T47D (cell line): ENCODE data around the gene SRSF10.
"Not testable (repeated sequence)": the region's sequence is repeated elsewhere in the genome, so short reads cannot be mapped to it uniquely, and the experiment has no call there.

ENCODE experiments used
- DNase-seq, 2 experiments: peaks; one replicate each; pipeline versions ENCODE4 v3.0.0 to v3.0.0-alpha.2; 2011 to 2012; ENCODE audit warnings: low read depth in 1 of 2, low spot score in 1 of 2
- JUND ChIP-seq: IDR thresholded peaks from 2 replicates; pipeline ENCODE4 v1.6.1; 2012; ENCODE audit warnings: low read depth
- in situ Hi-C: cut with HindIII; loops from 2 replicates; pipeline ENCODE4 v1.10.0; 2016; ENCODE audit warnings: low sequenced_read_pairs, low pct_unique_long_range_greater_than_20kb

Gene SRSF10

DNA sequence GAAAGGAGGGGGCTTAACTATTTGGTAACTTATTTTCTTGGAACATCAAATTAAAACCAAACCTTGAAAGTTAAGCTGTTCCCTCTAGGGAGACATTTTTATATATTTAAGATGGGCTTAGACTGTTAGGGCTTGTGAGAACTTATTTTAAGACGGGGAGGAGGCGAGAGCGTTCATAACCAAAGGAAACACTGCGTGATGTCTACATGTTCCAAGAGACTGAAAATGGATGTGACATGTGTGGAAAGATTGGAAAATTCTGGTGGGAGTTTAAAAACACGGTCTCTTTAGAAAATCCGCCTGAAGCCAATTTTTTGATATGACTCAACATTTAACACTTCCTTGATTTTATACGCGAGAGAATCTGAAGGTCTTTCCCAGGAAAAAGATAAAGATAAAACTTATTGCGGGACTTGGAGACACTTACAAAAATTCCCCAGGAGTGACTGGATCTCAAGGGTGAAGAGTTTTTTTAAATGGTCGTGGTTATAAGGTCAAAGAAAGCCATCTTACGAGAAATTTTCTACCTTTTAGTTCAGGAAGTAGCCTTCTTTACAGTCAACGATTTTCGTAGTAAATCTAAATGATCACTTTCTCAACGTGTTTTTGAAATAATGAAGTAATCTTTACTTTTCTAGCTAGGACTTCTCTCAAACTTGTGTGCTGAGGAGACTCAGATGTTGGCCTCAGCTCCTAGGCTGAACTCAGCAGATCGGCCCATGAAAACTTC lies 19.7 kb downstream of the SRSF10 start:
- TF ChIP-seq JUND, result no peak
- DNase-seq, result no peak
- in situ Hi-C loops, result no loop called here

DNA sequence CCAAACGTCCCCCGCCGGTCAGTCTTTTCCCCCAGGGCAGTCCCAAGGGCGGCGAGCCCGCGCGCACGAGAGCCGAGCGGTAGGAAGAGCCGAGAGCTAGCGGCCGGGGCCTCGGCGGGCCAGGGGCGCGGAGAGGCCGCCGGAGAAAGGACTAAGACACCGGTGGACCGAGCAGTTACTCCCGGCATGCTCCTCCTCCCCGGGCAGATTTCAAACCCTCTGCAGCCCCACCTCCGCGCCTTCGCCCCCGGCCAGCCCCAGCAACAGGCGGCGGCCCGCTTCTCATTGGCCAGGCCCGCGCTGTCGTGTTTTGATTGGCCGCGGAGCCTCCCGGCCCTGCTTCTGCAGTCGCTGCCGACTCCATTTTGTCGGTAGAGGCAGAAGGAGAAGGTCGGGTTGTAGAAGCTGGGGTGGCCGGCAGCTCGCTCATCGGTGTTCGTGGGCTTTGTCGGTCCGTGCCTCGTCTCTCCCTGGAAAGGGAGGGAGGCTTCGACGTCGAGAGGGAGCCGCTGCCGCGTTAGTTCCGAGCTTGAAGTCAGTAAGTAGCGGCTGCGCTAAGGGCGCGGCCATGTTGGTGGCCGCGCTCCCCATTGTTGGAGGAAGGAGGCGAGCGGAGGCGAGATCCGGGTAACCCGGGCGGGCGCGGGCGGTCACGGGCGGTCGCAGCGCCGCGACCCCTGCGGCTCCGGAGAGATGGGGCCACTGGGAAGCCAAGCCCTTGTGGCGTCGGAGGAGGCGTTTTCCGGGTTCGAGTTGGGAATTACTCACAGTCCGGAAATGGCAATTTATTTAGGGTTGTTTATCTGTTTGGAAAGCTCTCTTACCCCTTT lies 20.5 kb downstream of the SRSF10 start, which contains the start of gene PNRC2:
TSS of gene PNRC2 (plus strand) at position 368 of the 830 bp plus-strand sequence. CDS start 1,630 bp downstream, outside the sequence.
- no peak for TF ChIP-seq JUND
- in situ Hi-C loops, result no loop called here
- peak; percentile 95 to 96 for DNase-seq

DNA sequence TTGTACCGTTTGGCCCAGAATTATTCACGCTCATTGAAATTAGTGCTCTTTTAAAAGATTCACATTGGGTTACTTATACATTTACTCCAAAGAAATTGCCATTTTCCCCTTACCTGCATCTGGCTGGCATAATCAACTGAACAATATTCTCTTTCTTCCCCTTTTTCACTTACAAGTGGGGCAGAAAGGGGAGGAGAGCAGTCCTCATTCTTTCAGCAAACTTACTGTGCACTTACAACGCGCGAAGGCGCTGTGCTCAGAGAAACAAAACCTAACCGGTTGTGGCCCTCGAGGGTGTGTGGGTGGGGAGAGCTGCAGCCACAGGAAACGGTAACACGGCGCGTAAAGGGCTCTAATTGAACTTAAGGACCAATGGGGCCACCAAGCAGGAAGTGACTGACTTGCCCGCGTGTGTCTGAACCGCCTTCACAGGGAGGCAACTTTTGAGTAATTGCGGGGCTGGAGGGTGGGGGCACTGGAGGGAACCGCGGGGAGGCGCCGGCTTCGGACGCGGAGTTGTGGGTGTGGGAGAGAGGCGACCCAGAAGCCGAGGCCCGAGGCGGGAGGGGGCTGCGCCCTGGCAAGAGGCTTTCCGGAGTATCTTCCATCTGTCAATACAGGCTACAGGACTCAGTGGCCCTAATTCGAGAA lies 21.2 kb downstream of the SRSF10 start:
- in situ Hi-C loops, result no loop called here
- no peak for TF ChIP-seq JUND
- peak; percentile 76 to 97 for DNase-seq

DNA sequence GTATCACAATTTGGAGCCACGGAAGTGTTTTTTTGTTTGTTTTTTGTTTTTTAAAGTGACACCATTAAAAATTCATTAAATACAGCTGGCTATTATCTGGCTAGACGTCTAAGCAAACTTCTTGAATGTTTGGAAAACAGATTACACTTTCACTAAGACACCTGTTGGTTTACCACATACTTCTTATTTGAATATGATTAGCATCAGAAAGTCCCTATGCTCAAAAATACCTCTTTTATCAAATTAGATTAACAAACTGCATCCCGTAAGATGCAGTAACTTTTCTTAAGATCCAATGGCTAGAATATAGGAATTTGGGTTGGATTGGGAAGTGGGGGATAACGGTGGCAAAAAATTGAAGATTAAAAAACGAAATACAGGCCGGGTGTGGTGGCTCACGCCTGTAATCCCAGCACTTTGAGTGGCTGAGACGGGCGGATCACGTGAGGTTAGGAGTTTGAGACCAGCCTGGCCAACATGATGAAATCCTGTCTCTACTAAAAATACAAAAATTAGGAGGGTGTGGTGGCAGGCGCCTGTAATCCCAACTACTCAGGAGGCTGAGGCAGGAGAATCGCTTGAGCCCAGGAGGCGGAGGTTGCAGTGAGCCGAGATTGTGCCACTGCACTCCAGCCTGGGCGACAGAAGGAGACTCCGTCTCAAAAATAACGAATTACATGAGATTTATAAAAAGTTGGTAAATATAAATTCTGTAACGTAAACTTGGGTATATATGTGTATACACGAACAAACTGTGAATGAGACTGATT lies 21.9 kb downstream of the SRSF10 start:
- peak in 1 of 2 experiments; percentile 46 for DNase-seq
- in situ Hi-C loops, result not testable (repeated sequence)

DNA sequence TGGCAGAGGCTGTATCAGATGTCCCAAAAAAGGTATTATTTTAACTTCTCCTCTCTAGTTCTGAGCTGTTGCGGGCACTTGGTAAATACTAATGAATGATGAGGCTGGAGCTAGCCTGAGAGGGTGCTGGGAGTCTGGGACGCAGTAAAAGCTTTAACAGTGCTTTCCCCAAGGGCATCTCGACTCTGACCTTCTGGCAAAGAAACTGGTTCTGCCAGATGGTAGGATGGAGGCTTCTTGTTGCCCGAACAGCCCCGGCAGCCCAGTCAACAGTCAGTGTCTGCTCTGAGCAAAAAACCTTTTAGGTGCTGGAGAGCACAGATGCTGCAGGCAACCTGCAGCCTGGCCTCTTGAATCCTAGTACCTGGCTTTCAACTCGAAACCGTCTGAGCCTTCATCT lies 23.0 kb downstream of the SRSF10 start:
- TF ChIP-seq JUND, result no peak
- in situ Hi-C loops, result no loop called here
- DNase-seq, result peak in 1 of 2 experiments; percentile 87

DNA sequence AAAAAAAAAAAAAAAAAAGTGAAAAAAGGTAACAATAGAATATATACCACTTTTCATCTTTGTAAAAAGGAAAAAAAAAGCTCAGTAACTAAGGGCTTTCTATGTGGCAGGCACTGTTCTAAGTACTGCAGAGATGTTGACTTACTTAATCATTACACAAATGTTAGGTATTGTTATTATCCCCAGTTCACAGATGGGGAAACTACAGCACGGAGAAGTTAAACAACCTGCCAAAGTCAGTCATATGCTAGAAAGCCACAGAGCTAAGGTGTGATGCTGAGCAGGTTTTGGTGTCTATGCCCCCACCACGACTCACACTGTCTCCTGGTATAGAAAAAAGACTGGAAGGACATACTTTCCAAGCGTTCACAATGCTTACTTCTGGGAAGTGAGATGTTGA lies 27.1 kb downstream of the SRSF10 start:
- no peak for DNase-seq
- no peak for TF ChIP-seq JUND
- in situ Hi-C loops, result no loop called here

DNA sequence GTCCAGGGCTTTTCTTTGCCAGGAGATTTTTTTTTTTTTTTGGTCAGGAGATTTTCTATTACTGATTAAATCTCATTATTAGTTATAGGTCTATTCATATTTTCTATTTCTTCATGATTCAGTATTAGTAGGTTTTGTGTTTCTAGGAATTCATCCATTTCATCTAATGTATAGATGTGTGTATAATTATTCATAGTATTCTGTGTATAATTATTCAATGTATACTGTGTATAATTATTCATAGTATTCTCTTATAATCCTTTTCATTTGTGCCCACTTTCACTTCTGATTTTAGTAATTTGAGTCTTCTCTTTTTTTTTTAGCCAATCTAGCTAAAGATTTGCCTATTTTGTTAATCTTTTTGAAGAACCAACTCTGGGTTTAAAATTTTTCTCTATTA lies 32.8 kb downstream of the SRSF10 start:
- TF ChIP-seq JUND, result no peak
- DNase-seq, result no peak
- in situ Hi-C loops, result no loop called here

DNA sequence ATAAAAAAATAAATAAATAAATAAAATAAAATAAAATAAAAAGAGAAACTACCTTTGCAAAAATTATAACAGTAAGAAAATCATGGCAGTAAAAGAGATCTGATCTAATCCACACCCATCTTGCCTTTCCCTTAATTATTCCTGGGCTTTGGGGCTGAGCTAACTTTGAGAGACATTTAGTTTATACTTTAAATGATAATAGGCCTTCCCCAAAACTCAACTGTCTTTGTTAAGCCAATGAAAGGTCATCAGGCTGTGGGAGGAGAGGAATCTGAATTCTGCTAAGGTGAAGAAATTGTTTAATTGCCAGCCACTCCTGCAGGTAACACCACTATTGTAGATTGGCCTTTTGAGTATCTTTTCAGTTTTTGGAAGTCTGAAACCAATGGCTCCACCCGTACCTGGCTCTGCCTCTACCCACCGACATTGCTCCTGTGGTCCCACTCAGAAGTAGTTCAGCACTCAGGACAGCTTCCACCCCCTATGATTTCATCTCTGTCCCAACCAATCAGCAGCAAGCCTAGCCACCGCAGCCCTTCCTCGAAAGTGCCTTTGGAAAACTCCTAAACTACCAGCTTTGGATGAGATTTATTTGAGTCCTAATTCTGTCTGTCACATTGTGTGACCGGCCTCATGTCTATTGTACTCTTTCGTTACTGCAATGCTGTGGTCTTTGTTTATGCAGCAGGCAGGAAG lies 43.5 kb downstream of the SRSF10 start:
- TF ChIP-seq JUND, result no peak
- in situ Hi-C loops, result no loop called here
- DNase-seq, result peak in 1 of 2 experiments; percentile 63

DNA sequence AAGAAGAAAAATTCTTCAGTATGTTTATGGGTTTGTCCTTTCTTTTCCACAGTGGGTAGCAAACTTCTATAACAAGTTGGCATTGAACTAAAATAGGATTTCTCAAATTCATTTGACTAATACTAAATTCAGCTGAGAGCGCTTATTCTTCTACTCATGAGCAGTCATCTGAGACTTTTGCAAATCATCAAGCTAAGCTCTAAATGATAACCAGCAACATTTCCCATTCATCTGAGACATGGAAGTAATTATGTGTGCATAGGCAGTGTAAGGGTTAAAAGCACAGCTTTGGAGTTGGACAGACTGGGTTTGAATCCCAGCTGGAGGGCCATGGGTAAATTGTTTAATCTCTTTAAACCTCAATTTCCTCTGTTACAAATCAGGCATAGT lies 48.6 kb downstream of the SRSF10 start:
- in situ Hi-C loops, result no loop called here
- no peak for TF ChIP-seq JUND
- DNase-seq, result no peak

DNA sequence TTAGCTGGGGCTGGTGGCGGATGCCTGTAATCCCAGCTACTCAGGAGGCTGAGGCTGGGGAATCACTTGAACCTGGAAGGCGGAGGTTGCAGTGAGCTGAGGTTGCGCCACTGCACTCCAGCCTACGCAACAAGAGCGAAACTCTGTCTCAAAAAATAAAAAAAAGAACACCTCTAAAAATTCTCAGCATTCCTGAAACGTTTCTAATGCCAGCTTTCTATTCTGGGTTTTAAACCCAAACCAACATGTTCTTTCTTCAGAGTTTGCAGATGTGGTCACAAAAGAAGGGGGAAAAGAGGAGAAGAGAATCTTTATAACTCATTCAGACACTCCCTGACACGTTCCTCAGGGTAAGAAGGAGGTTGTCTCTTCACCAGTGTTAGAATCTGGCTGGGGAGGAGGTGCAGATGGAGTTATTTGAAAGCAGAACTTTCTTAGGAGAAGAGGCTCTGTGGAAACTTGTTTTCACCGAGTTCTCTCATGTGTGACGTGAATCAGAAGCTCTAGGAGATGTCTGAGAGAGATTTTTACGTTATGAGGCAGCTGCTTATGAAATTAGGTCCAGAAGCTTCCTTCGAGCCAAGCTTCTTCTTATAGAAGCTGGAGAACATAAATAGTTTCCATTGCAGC lies 49.2 kb downstream of the SRSF10 start:
- DNase-seq, result no peak
- no peak for TF ChIP-seq JUND
- in situ Hi-C loops, result no loop called here

DNA sequence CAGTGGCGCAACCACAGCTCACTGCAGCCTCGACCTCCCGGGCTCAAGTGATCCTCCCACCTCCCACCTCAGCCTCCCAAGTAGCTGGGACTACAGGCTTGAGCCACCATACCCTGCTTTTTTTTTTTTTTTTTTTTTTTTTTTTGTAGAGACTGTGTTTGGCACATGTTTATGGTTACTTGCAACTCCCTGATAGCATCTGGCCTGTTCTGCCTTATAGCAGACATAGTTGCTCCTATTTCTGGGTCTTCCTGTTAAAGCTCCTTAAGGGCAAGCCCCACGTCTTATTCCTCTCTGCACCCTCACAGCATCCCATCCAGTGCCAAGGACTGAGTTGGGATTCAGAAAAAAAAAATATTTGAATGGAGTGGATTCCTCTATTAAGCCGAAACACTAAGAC lies 49.9 kb downstream of the SRSF10 start:
- in situ Hi-C loops, result no loop called here
- DNase-seq, result no peak
- TF ChIP-seq JUND, result no peak

DNA sequence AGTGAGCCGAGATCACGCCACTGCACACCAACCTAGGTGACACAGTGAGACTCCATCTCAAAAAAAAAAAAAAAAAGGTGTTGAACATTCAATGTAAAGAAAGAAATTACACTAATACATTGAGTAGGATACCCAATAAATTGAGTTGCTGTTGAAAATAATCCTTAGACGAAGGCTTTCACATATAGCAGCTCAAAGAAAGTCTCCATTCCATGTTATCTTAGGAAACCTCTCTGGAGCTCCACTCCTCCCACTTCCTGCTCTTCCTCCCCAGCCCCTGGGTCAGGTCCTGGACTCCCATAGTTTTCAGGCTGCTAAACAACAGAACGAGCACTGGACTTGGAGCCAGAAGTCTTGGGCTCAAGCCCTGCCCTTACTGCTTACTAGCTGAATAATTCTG lies 51.3 kb downstream of the SRSF10 start:
- in situ Hi-C loops, result no loop called here

More for the DNA sequence above, 51.3 kb downstream of the SRSF10 start:
- no peak for TF ChIP-seq JUND
- DNase-seq, result no peak
